Measurements from ENCODE around the gene LILRB4.
"Not testable (repeated sequence)": the region's sequence is repeated elsewhere in the genome, so short reads cannot be mapped to it uniquely, and the experiment has no call there.

The LILRB4 gene

GRCh38 chr19:54659300-54659699 lies 3.5 kb upstream of the LILRB4 start:
- Mint-ChIP-seq H3K27me3 (peaks cover 52 to 80% of the 10 kb centered on the region in 2 donors), H3K4me1 (ENCODE audit: low read depth in 2 of 2) (peaks cover 0 to under 1% of the 10 kb centered on the region in 2 donors), H3K9me3 (no peaks in the 10 kb centered on the region), H3K36me3 (ENCODE audit: insufficient read depth) (no peaks in the 10 kb centered on the region), H3K4me3 (no peak overlapping the region), H3K27ac (no peak overlapping the region)
- no peak for ATAC-seq (replicated peaks)
- DNase-seq, result no peak

GRCh38 chr19:54660306-54660705 lies 2.5 kb upstream of the LILRB4 start:
- Mint-ChIP-seq H3K27me3 (peaks cover 58 to 82% of the 10 kb centered on the region in 2 donors), H3K27ac (no peak overlapping the region), H3K36me3 (ENCODE audit: insufficient read depth) (no peaks in the 10 kb centered on the region), H3K4me1 (ENCODE audit: low read depth in 2 of 2) (peaks cover 0 to 2% of the 10 kb centered on the region in 2 donors), H3K4me3 (no peak overlapping the region), H3K9me3 (no peaks in the 10 kb centered on the region)
- ATAC-seq (replicated peaks), result no peak
- no peak for DNase-seq

GRCh38 chr19:54660964-54661363 lies 1.8 kb upstream of the LILRB4 start:
- no peaks in the 10 kb centered on the region for H3K9me3 Mint-ChIP-seq
- no peak for ATAC-seq (replicated peaks)
- DNase-seq, result no peak
- peaks cover 0 to 2% of the 10 kb centered on the region in 2 donors for H3K4me1 Mint-ChIP-seq (ENCODE audit: low read depth in 2 of 2)
- no peak overlapping the region for H3K27ac Mint-ChIP-seq
- H3K36me3 Mint-ChIP-seq (ENCODE audit: insufficient read depth), result no peaks in the 10 kb centered on the region
- no peak overlapping the region for H3K4me3 Mint-ChIP-seq
- H3K27me3 Mint-ChIP-seq, result peaks cover 58 to 82% of the 10 kb centered on the region in 2 donors

GRCh38 chr19:54661846-54662481 lies 821 bp upstream of the LILRB4 start:
- no peaks in the 10 kb centered on the region for H3K9me3 Mint-ChIP-seq
- H3K4me3 Mint-ChIP-seq, result no peak overlapping the region
- H3K27ac Mint-ChIP-seq, result no peak overlapping the region
- ATAC-seq (replicated peaks) (no peak), DNase-seq (no peak)
- peaks cover 58 to 84% of the 10 kb centered on the region in 2 donors for H3K27me3 Mint-ChIP-seq
- H3K36me3 Mint-ChIP-seq (ENCODE audit: insufficient read depth), result no peaks in the 10 kb centered on the region
- H3K4me1 Mint-ChIP-seq (ENCODE audit: low read depth in 2 of 2), result peaks cover 0 to 2% of the 10 kb centered on the region in 2 donors

GRCh38 chr19:54665530-54665929 lies 2.7 kb downstream of the LILRB4 start:
- H3K27ac Mint-ChIP-seq, result no peak overlapping the region
- H3K9me3 Mint-ChIP-seq, result peaks cover 2 to 6% of the 10 kb centered on the region in 2 donors
- H3K4me3 Mint-ChIP-seq, result no peak overlapping the region
- DNase-seq, result no peak
- ATAC-seq (replicated peaks), result no peak
- peaks cover 0 to 2% of the 10 kb centered on the region in 2 donors for H3K4me1 Mint-ChIP-seq (ENCODE audit: low read depth in 2 of 2)
- H3K27me3 Mint-ChIP-seq, result peaks cover 36 to 65% of the 10 kb centered on the region in 2 donors
- H3K36me3 Mint-ChIP-seq (ENCODE audit: insufficient read depth), result no peaks in the 10 kb centered on the region

GRCh38 chr19:54667217-54667616 lies 4.4 kb downstream of the LILRB4 start:
- Mint-ChIP-seq H3K27me3 (peaks cover 33 to 59% of the 10 kb centered on the region in 2 donors), H3K4me3 (no peak overlapping the region), H3K9me3 (peaks cover 2 to 6% of the 10 kb centered on the region in 2 donors), H3K27ac (no peak overlapping the region), H3K36me3 (ENCODE audit: insufficient read depth) (peaks cover 2% of the 10 kb centered on the region), H3K4me1 (ENCODE audit: low read depth in 2 of 2) (peaks cover 0 to 2% of the 10 kb centered on the region in 2 donors)
- no peak for ATAC-seq (replicated peaks)
- no peak for DNase-seq

GRCh38 chr19:54668353-54668752 lies 5.6 kb downstream of the LILRB4 start:
- ATAC-seq (replicated peaks), result no peak
- peaks cover 0 to 2% of the 10 kb centered on the region in 2 donors for H3K4me1 Mint-ChIP-seq (ENCODE audit: low read depth in 2 of 2)
- no peak overlapping the region for H3K27ac Mint-ChIP-seq

GRCh38 chr19:54670576-54671357 lies 8.0 kb downstream of the LILRB4 start:
- Mint-ChIP-seq H3K36me3 (ENCODE audit: insufficient read depth) (peaks cover 2% of the 10 kb centered on the region), H3K4me3 (no peak overlapping the region)

More at GRCh38 chr19:54668353-54668752, 5.6 kb downstream of the LILRB4 start:
- no peak overlapping the region for H3K4me3 Mint-ChIP-seq
- H3K36me3 Mint-ChIP-seq (ENCODE audit: insufficient read depth), result peaks cover 2% of the 10 kb centered on the region
- H3K27me3 Mint-ChIP-seq, result peaks cover 36 to 54% of the 10 kb centered on the region in 2 donors
- H3K9me3 Mint-ChIP-seq, result peaks cover 2 to 6% of the 10 kb centered on the region in 2 donors
- no peak for DNase-seq

GRCh38 chr19:54673222-54673621 lies 10.4 kb downstream of the LILRB4 start:
- H3K27ac Mint-ChIP-seq, result no peak overlapping the region
- peaks cover 2% of the 10 kb centered on the region for H3K36me3 Mint-ChIP-seq (ENCODE audit: insufficient read depth)
- ATAC-seq (replicated peaks), result no peak
- peaks cover 2 to 6% of the 10 kb centered on the region in 2 donors for H3K9me3 Mint-ChIP-seq
- DNase-seq, result no peak
- H3K4me3 Mint-ChIP-seq, result no peak overlapping the region
- peaks cover 23 to 35% of the 10 kb centered on the region in 2 donors for H3K27me3 Mint-ChIP-seq
- peaks cover 0 to 5% of the 10 kb centered on the region in 2 donors for H3K4me1 Mint-ChIP-seq (ENCODE audit: low read depth in 2 of 2)

More at GRCh38 chr19:54670576-54671357, 8.0 kb downstream of the LILRB4 start:
- Mint-ChIP-seq H3K27ac (no peak overlapping the region), H3K4me1 (ENCODE audit: low read depth in 2 of 2) (peaks cover 0 to 5% of the 10 kb centered on the region in 2 donors), H3K27me3 (peaks cover 27 to 35% of the 10 kb centered on the region in 2 donors), H3K9me3 (peaks cover 2 to 6% of the 10 kb centered on the region in 2 donors)
- DNase-seq, result no peak
- ATAC-seq (replicated peaks), result no peak

GRCh38 chr19:54674021-54674617 lies 11.3 kb downstream of the LILRB4 start:
- H3K4me1 Mint-ChIP-seq (ENCODE audit: low read depth in 2 of 2), result peaks cover 0 to 5% of the 10 kb centered on the region in 2 donors
- peaks cover 2% of the 10 kb centered on the region for H3K36me3 Mint-ChIP-seq (ENCODE audit: insufficient read depth)
- H3K9me3 Mint-ChIP-seq, result peaks cover 0 to 6% of the 10 kb centered on the region in 2 donors
- H3K4me3 Mint-ChIP-seq, result no peak overlapping the region
- DNase-seq, result no peak
- no peak for ATAC-seq (replicated peaks)
- H3K27me3 Mint-ChIP-seq, result peaks cover 32 to 35% of the 10 kb centered on the region in 2 donors
- no peak overlapping the region for H3K27ac Mint-ChIP-seq

GRCh38 chr19:54676210-54676834 lies 13.5 kb downstream of the LILRB4 start:
- not testable (repeated sequence) for H3K27ac Mint-ChIP-seq; H3K36me3 Mint-ChIP-seq (ENCODE audit: insufficient read depth); H3K9me3 Mint-ChIP-seq; H3K4me3 Mint-ChIP-seq; ATAC-seq (replicated peaks); H3K4me1 Mint-ChIP-seq (ENCODE audit: low read depth in 2 of 2)
- DNase-seq, result peak in 1 of 3 experiments; percentile 16
- H3K27me3 Mint-ChIP-seq, result peaks cover 21 to 26% of the 10 kb centered on the region in 2 donors

- DNase-seq, result no peak
- no peak for ATAC-seq (replicated peaks)
- Mint-ChIP-seq H3K4me3 (no peak overlapping the region), H3K9me3 (no peaks in the 10 kb centered on the region), H3K27ac (no peak overlapping the region), H3K27me3 (peaks cover 23% of the 10 kb centered on the region in 2 donors), H3K4me1 (ENCODE audit: low read depth in 2 of 2) (peaks cover 0 to 5% of the 10 kb centered on the region in 2 donors), H3K36me3 (ENCODE audit: insufficient read depth) (no peaks in the 10 kb centered on the region)
Measured at GRCh38 chr19:54677217-54677616, 14.4 kb downstream of the LILRB4 start.

GRCh38 chr19:54681596-54681995 lies 18.8 kb downstream of the LILRB4 start:
- peaks cover 29 to 43% of the 10 kb centered on the region in 2 donors for H3K27me3 Mint-ChIP-seq
- H3K36me3 Mint-ChIP-seq (ENCODE audit: insufficient read depth), result not testable (repeated sequence)

More at GRCh38 chr19:54681596-54681995, 18.8 kb downstream of the LILRB4 start:
- DNase-seq; H3K4me3 Mint-ChIP-seq; H3K4me1 Mint-ChIP-seq (ENCODE audit: low read depth in 2 of 2); ATAC-seq (replicated peaks); H3K9me3 Mint-ChIP-seq; H3K27ac Mint-ChIP-seq: not testable (repeated sequence)

Data from effector memory CD8-positive, alpha-beta T cell (primary cell).